Endothelial cell of umbilical vein (primary cell): Measurements from ENCODE around the gene NPTX2. TPM values are rescaled to one million over a fixed set of nuclear protein-coding genes. Genes with fewer than 3 reads are reported as not detected.

ENCODE experiments used
- BruUV-seq: library from RNA; stranded (reverse); fragments of 400-500 nt; replicated peaks from 2 replicates; lab custom pipeline; 2021; lab: Mats Ljungman, UMichigan
- CTCF ChIA-PET: fragments of 300-600, 350-600 bp; sonication (Branson Sonifier 250); formaldehyde crosslinking; loops from one replicate; lab custom pipeline; 2021; ENCODE audit warnings: antibody characterized with exemption, inconsistent platforms; lab: Charles Lee
- POLR2A ChIA-PET: fragments of 300-600, 350-600 bp; sonication (Branson Sonifier 250); formaldehyde crosslinking; loops from one replicate; lab custom pipeline; 2021; ENCODE audit warnings: antibody characterized with exemption, inconsistent platforms; lab: Charles Lee
- DNase-seq: peaks from one replicate; pipeline ENCODE4 v3.0.0-alpha.2; 2011; ENCODE audit warnings: low read depth, low spot score
- FAIRE-seq: peaks from 2 replicates; lab custom pipeline; 2011; peaks lifted over from hg19 to GRCh38; lab: Jason Lieb, UNC
- H2AFZ ChIP-seq: 2 replicates; pipeline ENCODE4 v1.6.0; 2012; ENCODE audit warnings: low read depth, low read length, control low read depth, inconsistent platforms
- H3K27ac ChIP-seq: 2 replicates; pipeline ENCODE4 v1.5.1; 2011; ENCODE audit warnings: low read depth, mild to moderate bottlenecking, control low read depth, low read length, moderate library complexity; ENCODE audit not compliant: insufficient read depth
- H3K27me3 ChIP-seq, 2 experiments: 2 replicates each; pipeline versions ENCODE4 v1.6.0 to v1.6.1; 2011; ENCODE audit warnings: low read length in 2 of 2, mixed read lengths in 1 of 2; ENCODE audit not compliant: control insufficient read depth in 2 of 2, insufficient read depth in 2 of 2
- H3K36me3 ChIP-seq, 2 experiments: 2 replicates in 1 of 2; 3 replicates in 1 of 2; pipeline ENCODE4 v1.5.1; 2011; ENCODE audit warnings: low read length in 2 of 2, mild to moderate bottlenecking in 1 of 2, moderate library complexity in 1 of 2; ENCODE audit not compliant: control insufficient read depth in 2 of 2, insufficient read depth in 2 of 2; ENCODE audit errors: extremely low read depth in 1 of 2
- H3K4me1 ChIP-seq: 3 replicates; pipeline ENCODE4 v1.5.1; 2011; ENCODE audit warnings: mild to moderate bottlenecking, low read length; ENCODE audit not compliant: control insufficient read depth, insufficient read depth; ENCODE audit errors: extremely low read depth
- H3K4me2 ChIP-seq: 2 replicates; pipeline ENCODE4 v1.6.1; 2011; ENCODE audit warnings: low read length, control low read depth, mixed read lengths; ENCODE audit not compliant: insufficient read depth
- H3K4me3 ChIP-seq, 3 experiments: fragments of 200-600 bp in 1 of 3; sonication (generic), shearing (Covaris generic) in 1 of 3; replicated peaks in 1 of 3; 2 replicates each; pipeline ENCODE4 v1.5.1; 2011 to 2016; ENCODE audit warnings: control low read depth in 3 of 3, low read length in 3 of 3, mild to moderate bottlenecking in 2 of 3, inconsistent platforms in 1 of 3, low read depth in 1 of 3, moderate library complexity in 1 of 3; ENCODE audit not compliant: insufficient read depth in 1 of 3
- H3K79me2 ChIP-seq: 2 replicates; pipeline ENCODE4 v1.6.0; 2012; ENCODE audit warnings: low read length, inconsistent platforms; ENCODE audit not compliant: control insufficient read depth, insufficient read depth
- H3K9ac ChIP-seq: replicated peaks from 2 replicates; pipeline ENCODE3; 2011; ENCODE audit warnings: low read length, control low read depth; ENCODE audit not compliant: insufficient read depth; ENCODE audit errors: extremely low read depth
- H3K9me1 ChIP-seq: replicated peaks from 3 replicates; pipeline ENCODE4 v1.6.0; 2011; ENCODE audit warnings: mild to moderate bottlenecking, low read length; ENCODE audit not compliant: control insufficient read depth, insufficient read depth; ENCODE audit errors: extremely low read depth
- H3K9me3 ChIP-seq: replicated peaks from 2 replicates; pipeline ENCODE4 v1.5.1; 2012; ENCODE audit warnings: low read length, inconsistent platforms; ENCODE audit not compliant: control insufficient read depth, insufficient read depth
- H4K20me1 ChIP-seq: replicated peaks from 2 replicates; pipeline ENCODE3; 2011; ENCODE audit warnings: mild to moderate bottlenecking, low read length; ENCODE audit not compliant: control insufficient read depth, insufficient read depth; ENCODE audit errors: extremely low read depth
- EZH2 ChIP-seq: IDR thresholded peaks from 2 replicates; pipeline ENCODE4 v1.6.1; 2012; ENCODE audit warnings: borderline replicate concordance, low read depth, mild to moderate bottlenecking, moderate library complexity, low read length, inconsistent platforms; ENCODE audit not compliant: severe bottlenecking
- FOS ChIP-seq: IDR thresholded peaks from 2 replicates; pipeline ENCODE4 v1.6.1; 2011; ENCODE audit warnings: mild to moderate bottlenecking, low read length, moderate library complexity, borderline replicate concordance; ENCODE audit not compliant: insufficient read depth
- GATA2 ChIP-seq: IDR thresholded peaks from 2 replicates; pipeline ENCODE4 v1.7.0; 2011; ENCODE audit warnings: low read depth, mild to moderate bottlenecking, moderate library complexity, mixed read lengths, low read length; ENCODE audit not compliant: insufficient read length, insufficient read depth
- JUN ChIP-seq: IDR thresholded peaks from 2 replicates; pipeline ENCODE4 v1.6.1; 2011; ENCODE audit warnings: borderline replicate concordance, low read depth; ENCODE audit not compliant: insufficient read length, insufficient read depth
- MAX ChIP-seq: IDR thresholded peaks from 2 replicates; pipeline ENCODE4 v1.6.1; 2011; ENCODE audit not compliant: insufficient read depth, insufficient read length
- MYC ChIP-seq: IDR thresholded peaks from one replicate; pipeline ENCODE4 v1.6.1; 2011; ENCODE audit warnings: mild to moderate bottlenecking, low read depth, low read length
- POLR2A ChIP-seq: IDR thresholded peaks from 2 replicates; pipeline ENCODE4 v1.6.1; 2012; ENCODE audit warnings: low read depth, mild to moderate bottlenecking, control low read depth, low read length
- POLR2AphosphoS5 ChIP-seq: IDR thresholded peaks from 2 replicates; pipeline ENCODE4 v1.6.1; 2012; ENCODE audit warnings: low read depth, mild to moderate bottlenecking, control low read depth, low read length, moderate library complexity; ENCODE audit not compliant: insufficient read depth
- dilution Hi-C: fragments of 300-500 bp; cut with MboI; formaldehyde crosslinking; loops from one replicate; pipeline ENCODE4 v1.15.0; 2019; ENCODE audit warnings: low sequenced_read_pairs; ENCODE audit not compliant: extremely low pct_ligation_motif_present
- intact Hi-C: fragments of 100-400 bp; cut with micrococcal nuclease; formaldehyde crosslinking; loops from one replicate; pipeline ENCODE4 v1.10.0; 2022
- polyA plus RNA-seq, 4 experiments: library from polyadenylated mRNA; depleted of rRNA in 3 of 4; stranded (reverse) in 3 of 4; unstranded in 1 of 4; fragments of >200 nt; gene quantifications; 2 replicates each; pipeline versions ENCODE4 v1.2.1 to v1.2.3, GENCODE V29; 2011 to 2012; ENCODE audit warnings: missing spikeins in 1 of 4
- total RNA-seq: library from RNA; stranded (reverse); gene quantifications from 2 replicates; pipeline ENCODE4 v1.2.3, GENCODE V29; 2021

The NPTX2 gene
- total and polyA plus RNA-seq, 2 donors (not counting 3 experiments of a cell fraction or from before 2014, with no cell fraction given), result 0.15 to 0.53 TPM

GRCh38 chr7:98617960-98618418 is 904 bp downstream of the NPTX2 start:
- dilution Hi-C loops (no loop called here), intact Hi-C loops (no loop called here)
- H3K4me1 ChIP-seq, result no peaks in the 10 kb centered on the region
- no peak overlapping the region for H3K4me2 ChIP-seq
- no TSS peak for BruUV-seq
- H3K9ac ChIP-seq, result no peak overlapping the region
- no peak overlapping the region for H3K27ac ChIP-seq
- no peaks in the 10 kb centered on the region for H3K9me3 ChIP-seq
- H2AFZ ChIP-seq, result no peak overlapping the region
- TF ChIP-seq MAX (no peak), POLR2AphosphoS5 (no peak), JUN (no peak), FOS (no peak), GATA2 (no peak), MYC (no peak), EZH2 (peak; percentile 61)
- DNase-seq (no peak), FAIRE-seq (no peak)
- ChIA-PET CTCF (no interaction called here), POLR2A (no interaction called here)
- H3K27me3 ChIP-seq, result peaks cover 12 to 21% of the 10 kb centered on the region in 2 experiments
- H4K20me1 ChIP-seq, result no peaks in the 10 kb centered on the region
- no peaks in the 10 kb centered on the region for H3K36me3 ChIP-seq
- H3K4me3 ChIP-seq, result no peak overlapping the region
- no peaks in the 10 kb centered on the region for H3K9me1 ChIP-seq
- H3K79me2 ChIP-seq, result no peaks in the 10 kb centered on the region

- intact Hi-C loops (no loop called here), dilution Hi-C loops (no loop called here)
- DNase-seq (no peak), FAIRE-seq (no peak)
- H3K79me2 ChIP-seq, result no peaks in the 10 kb centered on the region
- H3K4me1 ChIP-seq, result no peaks in the 10 kb centered on the region
- H4K20me1 ChIP-seq, result no peaks in the 10 kb centered on the region
- POLR2A ChIA-PET, result no interaction called here
- no peak overlapping the region for H3K4me2 ChIP-seq
- no peak overlapping the region for H3K27ac ChIP-seq
- no peak overlapping the region for H3K9ac ChIP-seq
- no peaks in the 10 kb centered on the region for H3K9me1 ChIP-seq
- no TSS peak for BruUV-seq
- TF ChIP-seq EZH2 (no peak), JUN (no peak), POLR2A (no peak), POLR2AphosphoS5 (no peak), FOS (no peak), MAX (no peak)
- no peak overlapping the region for H3K4me3 ChIP-seq
- H2AFZ ChIP-seq, result no peak overlapping the region
- H3K9me3 ChIP-seq, result no peaks in the 10 kb centered on the region
- CTCF ChIA-PET, result interaction anchor here (0.8 kb wide), 1 partner anchor 127 kb away, joined by 3 read pairs; no protein-coding TSS in a partner anchor
- H3K36me3 ChIP-seq, result no peaks in the 10 kb centered on the region
- peaks cover 12 to 21% of the 10 kb centered on the region in 2 experiments for H3K27me3 ChIP-seq
Observed at GRCh38 chr7:98618786-98619185, 1.7 kb downstream of the NPTX2 start.
